Tibial artery (tissue), 4 donors: ENCODE results near the gene YBX3.
A peak's percentile ranks its signal among the peaks of the same experiment; 100 is the strongest.

ENCODE experiments used
- DNase-seq, 2 donors: peaks; one replicate each; pipeline ENCODE4 v3.0.0-alpha.2; 2019
- H3K27ac ChIP-seq, 2 donors: fragments of 200-600 bp; sonication (generic) in 1 of 2; 1 replicate in 1 of 2; 2 replicates in 1 of 2; pipeline ENCODE4 v1.5.1; 2018 to 2019; ENCODE audit warnings: mild to moderate bottlenecking in 1 of 2
- H3K27me3 ChIP-seq, 2 donors: fragments of 200-600 bp; sonication (generic) in 1 of 2; one replicate each; pipeline versions ENCODE4 v1.5.1 to v1.6.0; 2016 to 2019
- H3K36me3 ChIP-seq, 3 donors: fragments of 200-600 bp; sonication (generic) in 2 of 3; one replicate each; pipeline ENCODE4 v1.5.1; 2016 to 2019; ENCODE audit warnings: mild to moderate bottlenecking in 2 of 3
- H3K4me1 ChIP-seq, 4 donors: fragments of 200-600 bp; sonication (generic) in 2 of 4; 1 replicate in 3 of 4; 2 replicates in 1 of 4; pipeline ENCODE4 v1.5.1; 2016 to 2019
- H3K4me3 ChIP-seq, 2 donors: fragments of 200-600 bp; sonication (generic) in 1 of 2; 1 replicate in 1 of 2; 2 replicates in 1 of 2; pipeline ENCODE4 v1.5.1; 2018 to 2019; ENCODE audit warnings: mild to moderate bottlenecking in 2 of 2
- H3K9me3 ChIP-seq, 3 donors: fragments of 200-600 bp; sonication (generic) in 1 of 3; one replicate each; pipeline ENCODE4 v1.5.1; 2016 to 2019
- CTCF ChIP-seq, 2 experiments: fragments of 200-600 bp in 1 of 2; fragments of 450-650 bp in 1 of 2; IDR thresholded peaks; one replicate each; pipeline ENCODE4 v1.5.1; 2017 to 2019; ENCODE audit warnings: antibody characterized with exemption in 2 of 2, mild to moderate bottlenecking in 1 of 2, moderate library complexity in 1 of 2
- intact Hi-C: fragments of 100-400 bp; cut with DNase I; formaldehyde crosslinking; loops from one replicate; pipeline ENCODE4 v1.15.0; 2023; ENCODE audit warnings: low total_unique reads

The YBX3 gene

GRCh38 chr12:10722905-10723746 lies at the start of gene YBX3:
Gene YBX3 (minus strand): TSS chr12:10723323. CDS start chr12:10723111, 212 bp downstream.
- no peak for TF ChIP-seq CTCF (IDR thresholded peaks at IDR 0.05)
- Histone ChIP-seq H3K9me3 (no peaks in the 10 kb centered on the region), H3K4me3 (peak within 1 kb of the TSS; percentile 71 to 98), H3K27me3 (no peaks in the 10 kb centered on the region), H3K27ac (peak within 1 kb of the TSS; percentile 95 to 97), H3K36me3 (peaks cover 0 to 6% (median 0%) of the 10 kb centered on the region in 3 donors), H3K4me1 (peaks cover 0 to 41% (median 19%) of the 10 kb centered on the region in 4 donors)
- intact Hi-C loops: loop anchor here (5.0 to 10.0 kb wide), 2 partner anchors 108 to 511 kb away; partner anchors contain the start of genes GABARAPL1 and MAGOHB
- DNase-seq: peak; percentile 93 to 94

GRCh38 chr12:10771132-10771733 lies 48.1 kb upstream of the YBX3 start:
- H3K9me3 ChIP-seq: no peaks in the 10 kb centered on the region
- no peaks in the 10 kb centered on the region for H3K4me1 ChIP-seq
- peaks cover 0 to 28% of the 10 kb centered on the region in 2 donors for H3K27me3 ChIP-seq
- peak; percentile 54 to 75 for TF ChIP-seq CTCF (IDR thresholded peaks at IDR 0.05)
- no peak overlapping the region for H3K4me3 ChIP-seq
- intact Hi-C loops: loop anchor here (5.0 to 10.0 kb wide), 2 partner anchors 431 to 714 kb away; no protein-coding TSS in a partner anchor
- no peak overlapping the region for H3K27ac ChIP-seq
- DNase-seq: no peak
- no peaks in the 10 kb centered on the region for H3K36me3 ChIP-seq

- Histone ChIP-seq H3K27ac (no peak overlapping the region), H3K9me3 (peaks cover 0 to 18% (median 16%) of the 10 kb centered on the region in 3 donors), H3K4me1 (no peaks in the 10 kb centered on the region), H3K4me3 (no peak overlapping the region), H3K36me3 (peaks cover 0 to 11% (median 0%) of the 10 kb centered on the region in 3 donors), H3K27me3 (peaks cover 0 to 15% of the 10 kb centered on the region in 2 donors)
- intact Hi-C loops: no loop called here
- DNase-seq: no peak
- no peak for TF ChIP-seq CTCF (IDR thresholded peaks at IDR 0.05)
Observed at GRCh38 chr12:10759657-10760056, 36.5 kb upstream of the YBX3 start.

GRCh38 chr12:10756194-10756593 lies 33.1 kb upstream of the YBX3 start:
- Histone ChIP-seq H3K36me3 (peaks cover 0 to 11% (median 0%) of the 10 kb centered on the region in 3 donors), H3K9me3 (peaks cover 0 to 18% (median 16%) of the 10 kb centered on the region in 3 donors), H3K27ac (no peak overlapping the region), H3K4me1 (no peaks in the 10 kb centered on the region), H3K4me3 (no peak overlapping the region), H3K27me3 (peaks cover 0 to 5% of the 10 kb centered on the region in 2 donors)
- intact Hi-C loops: no loop called here
- no peak for DNase-seq
- TF ChIP-seq CTCF (IDR thresholded peaks at IDR 0.05): no peak

- intact Hi-C loops: loop anchor here (5.0 kb wide), 1 partner anchor 141 kb away; the partner anchor contains the start of gene MAGOHB
- Histone ChIP-seq H3K9me3 (peaks cover 0 to 18% (median 16%) of the 10 kb centered on the region in 3 donors), H3K4me3 (no peak overlapping the region), H3K27ac (no peak overlapping the region), H3K27me3 (peaks cover 0 to 8% of the 10 kb centered on the region in 2 donors), H3K36me3 (peaks cover 0 to 11% (median 0%) of the 10 kb centered on the region in 3 donors), H3K4me1 (peaks cover 0 to 10% (median 0%) of the 10 kb centered on the region in 4 donors)
- no peak for TF ChIP-seq CTCF (IDR thresholded peaks at IDR 0.05)
- no peak for DNase-seq
Observed at GRCh38 chr12:10753059-10753458, 29.9 kb upstream of the YBX3 start.
